Measurements from ENCODE around the gene PAX4.

- no peak for TF ChIP-seq EP300 (IDR thresholded peaks at IDR 0.05; ENCODE audit: low read depth)
- TF ChIP-seq POLR2A (IDR thresholded peaks at IDR 0.05): no peak
Observed at GRCh38 chr7:127658970-127659630, 41.2 kb upstream of the PAX4 start.
